ENCODE data around the gene LBX1. TPM values are rescaled to one million over a fixed set of nuclear protein-coding genes. Genes with fewer than 3 reads are reported as not detected.

Gene LBX1
- polyA plus RNA-seq, 4 donors, result 0.04 TPM; not detected in 3

- peaks cover 5 to 93% (median 72%) of the 10 kb centered on the region in 3 donors for H3K27me3 ChIP-seq (ENCODE audit: control insufficient read depth in 3 of 3, insufficient read depth in 3 of 3, low read length in 3 of 3)
- no peak for FAIRE-seq
- 8 to 15% (median 11%) methylated on average over 34 to 38 of the region's 38 CpGs for WGBS, 3 donors
Measured at GRCh38 chr10:101237081-101237981, 8.1 kb upstream of the LBX1 start.

GRCh38 chr10:101236376-101237080, 7.3 kb upstream of the LBX1 start:
- H3K4me3 ChIP-seq (ENCODE audit: low read depth in 1 of 3, low read length in 3 of 3), result no peak overlapping the region
- H3K9me3 ChIP-seq (ENCODE audit: control insufficient read depth in 2 of 2, insufficient read depth in 1 of 2, low read depth in 1 of 2, low read length in 1 of 2), result peaks cover 0 to 11% of the 10 kb centered on the region in 2 donors
- H3K27me3 ChIP-seq (ENCODE audit: control insufficient read depth in 3 of 3, insufficient read depth in 3 of 3, low read length in 3 of 3), result peaks cover 5 to 94% (median 79%) of the 10 kb centered on the region in 3 donors
- FAIRE-seq (no peak), DNase-seq (peak in 1 of 2 donors; percentile 46)
- H3K36me3 ChIP-seq (ENCODE audit: control insufficient read depth in 3 of 3, insufficient read depth in 2 of 3, low read depth in 1 of 3, low read length in 3 of 3), result no peaks in the 10 kb centered on the region
- H3K4me1 ChIP-seq (ENCODE audit: control insufficient read depth in 3 of 3, insufficient read depth in 2 of 3, low read depth in 1 of 3, low read length in 2 of 3), result no peaks in the 10 kb centered on the region
- 4 to 9% (median 7%) methylated on average over 47 of the region's 47 CpGs for WGBS, 3 donors
- no peak overlapping the region for H3K27ac ChIP-seq (ENCODE audit: low read depth in 1 of 3, low read length in 2 of 3)

More at GRCh38 chr10:101237081-101237981, 8.1 kb upstream of the LBX1 start:
- Histone ChIP-seq H3K4me3 (ENCODE audit: low read depth in 1 of 3, low read length in 3 of 3) (no peak overlapping the region), H3K36me3 (ENCODE audit: control insufficient read depth in 3 of 3, insufficient read depth in 2 of 3, low read depth in 1 of 3, low read length in 3 of 3) (no peaks in the 10 kb centered on the region), H3K4me1 (ENCODE audit: control insufficient read depth in 3 of 3, insufficient read depth in 2 of 3, low read depth in 1 of 3, low read length in 2 of 3) (no peaks in the 10 kb centered on the region), H3K27ac (ENCODE audit: low read depth in 1 of 3, low read length in 2 of 3) (no peak overlapping the region), H3K9me3 (ENCODE audit: control insufficient read depth in 2 of 2, insufficient read depth in 1 of 2, low read depth in 1 of 2, low read length in 1 of 2) (peaks cover 0 to 11% of the 10 kb centered on the region in 2 donors)
- peak in 1 of 2 donors; percentile 52 for DNase-seq

GRCh38 chr10:101235766-101236165, 6.5 kb upstream of the LBX1 start:
- Histone ChIP-seq H3K4me3 (ENCODE audit: low read depth in 1 of 3, low read length in 3 of 3) (no peak overlapping the region), H3K36me3 (ENCODE audit: control insufficient read depth in 3 of 3, insufficient read depth in 2 of 3, low read depth in 1 of 3, low read length in 3 of 3) (no peaks in the 10 kb centered on the region), H3K27me3 (ENCODE audit: control insufficient read depth in 3 of 3, insufficient read depth in 3 of 3, low read length in 3 of 3) (peaks cover 11 to 97% (median 83%) of the 10 kb centered on the region in 3 donors), H3K4me1 (ENCODE audit: control insufficient read depth in 3 of 3, insufficient read depth in 2 of 3, low read depth in 1 of 3, low read length in 2 of 3) (no peaks in the 10 kb centered on the region), H3K27ac (ENCODE audit: low read depth in 1 of 3, low read length in 2 of 3) (no peak overlapping the region), H3K9me3 (ENCODE audit: control insufficient read depth in 2 of 2, insufficient read depth in 1 of 2, low read depth in 1 of 2, low read length in 1 of 2) (peaks cover 0 to 11% of the 10 kb centered on the region in 2 donors)
- DNase-seq (no peak), FAIRE-seq (no peak)
- WGBS, 3 donors, result 11 to 16% (median 12%) methylated on average over 4 of the region's 4 CpGs

GRCh38 chr10:101234333-101234732, 5.1 kb upstream of the LBX1 start:
- Histone ChIP-seq H3K27me3 (ENCODE audit: control insufficient read depth in 3 of 3, insufficient read depth in 3 of 3, low read length in 3 of 3) (peaks cover 16 to 99% (median 85%) of the 10 kb centered on the region in 3 donors), H3K4me1 (ENCODE audit: control insufficient read depth in 3 of 3, insufficient read depth in 2 of 3, low read depth in 1 of 3, low read length in 2 of 3) (no peaks in the 10 kb centered on the region), H3K4me3 (ENCODE audit: low read depth in 1 of 3, low read length in 3 of 3) (no peak overlapping the region), H3K9me3 (ENCODE audit: control insufficient read depth in 2 of 2, insufficient read depth in 1 of 2, low read depth in 1 of 2, low read length in 1 of 2) (peaks cover 0 to 11% of the 10 kb centered on the region in 2 donors), H3K36me3 (ENCODE audit: control insufficient read depth in 3 of 3, insufficient read depth in 2 of 3, low read depth in 1 of 3, low read length in 3 of 3) (no peaks in the 10 kb centered on the region), H3K27ac (ENCODE audit: low read depth in 1 of 3, low read length in 2 of 3) (no peak overlapping the region)
- 26 to 35% (median 29%) methylated on average over 1 of the region's 1 CpG for WGBS, 3 donors
- FAIRE-seq, result no peak
- no peak for DNase-seq

- no peak overlapping the region for H3K27ac ChIP-seq (ENCODE audit: low read depth in 1 of 3, low read length in 2 of 3)
- H3K36me3 ChIP-seq (ENCODE audit: control insufficient read depth in 3 of 3, insufficient read depth in 2 of 3, low read depth in 1 of 3, low read length in 3 of 3), result no peaks in the 10 kb centered on the region
- no peak for FAIRE-seq
- H3K27me3 ChIP-seq (ENCODE audit: control insufficient read depth in 3 of 3, insufficient read depth in 3 of 3, low read length in 3 of 3), result peaks cover 17 to 99% (median 84%) of the 10 kb centered on the region in 3 donors
- H3K4me3 ChIP-seq (ENCODE audit: low read depth in 1 of 3, low read length in 3 of 3), result no peak overlapping the region
- no peak for DNase-seq
- H3K4me1 ChIP-seq (ENCODE audit: control insufficient read depth in 3 of 3, insufficient read depth in 2 of 3, low read depth in 1 of 3, low read length in 2 of 3), result no peaks in the 10 kb centered on the region
- WGBS, 3 donors, result 7 to 15% (median 15%) methylated on average over 3 of the region's 3 CpGs
- peaks cover 0 to 11% of the 10 kb centered on the region in 2 donors for H3K9me3 ChIP-seq (ENCODE audit: control insufficient read depth in 2 of 2, insufficient read depth in 1 of 2, low read depth in 1 of 2, low read length in 1 of 2)
Measured at GRCh38 chr10:101233863-101234262, 4.6 kb upstream of the LBX1 start.

GRCh38 chr10:101233443-101233842, 4.2 kb upstream of the LBX1 start:
- DNase-seq (no peak), FAIRE-seq (no peak)
- Histone ChIP-seq H3K9me3 (ENCODE audit: control insufficient read depth in 2 of 2, insufficient read depth in 1 of 2, low read depth in 1 of 2, low read length in 1 of 2) (peaks cover 0 to 11% of the 10 kb centered on the region in 2 donors), H3K36me3 (ENCODE audit: control insufficient read depth in 3 of 3, insufficient read depth in 2 of 3, low read depth in 1 of 3, low read length in 3 of 3) (no peaks in the 10 kb centered on the region), H3K27me3 (ENCODE audit: control insufficient read depth in 3 of 3, insufficient read depth in 3 of 3, low read length in 3 of 3) (peaks cover 18 to 97% (median 84%) of the 10 kb centered on the region in 3 donors), H3K4me3 (ENCODE audit: low read depth in 1 of 3, low read length in 3 of 3) (no peak overlapping the region), H3K27ac (ENCODE audit: low read depth in 1 of 3, low read length in 2 of 3) (no peak overlapping the region), H3K4me1 (ENCODE audit: control insufficient read depth in 3 of 3, insufficient read depth in 2 of 3, low read depth in 1 of 3, low read length in 2 of 3) (no peaks in the 10 kb centered on the region)
- WGBS, 3 donors, result 27 to 31% (median 29%) methylated on average over 1 of the region's 1 CpG

GRCh38 chr10:101231912-101232689, 2.8 kb upstream of the LBX1 start:
- Histone ChIP-seq H3K4me1 (ENCODE audit: control insufficient read depth in 3 of 3, insufficient read depth in 2 of 3, low read depth in 1 of 3, low read length in 2 of 3) (peaks cover 0 to 2% (median 0%) of the 10 kb centered on the region in 3 donors), H3K4me3 (ENCODE audit: low read depth in 1 of 3, low read length in 3 of 3) (no peak overlapping the region), H3K27ac (ENCODE audit: low read depth in 1 of 3, low read length in 2 of 3) (no peak overlapping the region), H3K9me3 (ENCODE audit: control insufficient read depth in 2 of 2, insufficient read depth in 1 of 2, low read depth in 1 of 2, low read length in 1 of 2) (peaks cover 0 to 7% of the 10 kb centered on the region in 2 donors), H3K27me3 (ENCODE audit: control insufficient read depth in 3 of 3, insufficient read depth in 3 of 3, low read length in 3 of 3) (peaks cover 29 to 97% (median 84%) of the 10 kb centered on the region in 3 donors), H3K36me3 (ENCODE audit: control insufficient read depth in 3 of 3, insufficient read depth in 2 of 3, low read depth in 1 of 3, low read length in 3 of 3) (no peaks in the 10 kb centered on the region)
- 18 to 31% (median 25%) methylated on average over 12 of the region's 12 CpGs for WGBS, 3 donors
- DNase-seq, result no peak
- no peak for FAIRE-seq

- peaks cover 0 to 7% (median 0%) of the 10 kb centered on the region in 3 donors for H3K4me1 ChIP-seq (ENCODE audit: control insufficient read depth in 3 of 3, insufficient read depth in 2 of 3, low read depth in 1 of 3, low read length in 2 of 3)
- no peak overlapping the region for H3K27ac ChIP-seq (ENCODE audit: low read depth in 1 of 3, low read length in 2 of 3)
- H3K4me3 ChIP-seq (ENCODE audit: low read depth in 1 of 3, low read length in 3 of 3), result no peak overlapping the region
- no peaks in the 10 kb centered on the region for H3K9me3 ChIP-seq (ENCODE audit: control insufficient read depth in 2 of 2, insufficient read depth in 1 of 2, low read depth in 1 of 2, low read length in 1 of 2)
- H3K36me3 ChIP-seq (ENCODE audit: control insufficient read depth in 3 of 3, insufficient read depth in 2 of 3, low read depth in 1 of 3, low read length in 3 of 3), result no peaks in the 10 kb centered on the region
- FAIRE-seq (no peak), DNase-seq (no peak)
- peaks cover 29 to 97% (median 83%) of the 10 kb centered on the region in 3 donors for H3K27me3 ChIP-seq (ENCODE audit: control insufficient read depth in 3 of 3, insufficient read depth in 3 of 3, low read length in 3 of 3)
- 47 to 67% (median 55%) methylated on average over 6 to 7 of the region's 7 CpGs for WGBS, 3 donors
Measured at GRCh38 chr10:101231092-101231491, 1.8 kb upstream of the LBX1 start.

Data from small intestine (tissue), 7 donors.